HepG2 (cell line): ENCODE data around the gene IRF2. TPM values are rescaled to one million over a fixed set of nuclear protein-coding genes. Genes with fewer than 3 reads are reported as not detected.

Experiments used
- ATAC-seq: fragments of 200-7000 bp; cut with Tn5 transposase; 3 replicates; pipeline ENCODE4 v1.9.1; 2020; ENCODE audit warnings: mild to moderate bottlenecking, moderate library complexity
- BruUV-seq: library from RNA; stranded (reverse); fragments of 400-500 nt; replicated peaks from 2 replicates; lab custom pipeline; 2021; lab: Mats Ljungman, UMichigan
- CTCF ChIA-PET: fragments of 300-600 bp; formaldehyde crosslinking; extraction: SDS; loops from one replicate; lab custom pipeline; 2021; ENCODE audit warnings: low total read pairs, inconsistent platforms, low intra/inter-chr PET ratio; lab: Yijun Ruan, JAX
- POLR2A ChIA-PET: fragments of 350-600 bp; sonication (Branson Sonifier 250); formaldehyde crosslinking; loops from one replicate; lab custom pipeline; 2020; ENCODE audit warnings: antibody characterized with exemption, inconsistent platforms; lab: Yijun Ruan, JAX
- DNase-seq: peaks from one replicate; pipeline ENCODE4 v3.0.0-alpha.2; 2015; ENCODE audit warnings: low spot score
- FAIRE-seq: peaks from 3 replicates; lab custom pipeline; 2011; peaks lifted over from hg19 to GRCh38; lab: Jason Lieb, UNC
- H2AFZ ChIP-seq: one replicate; pipeline ENCODE4 v1.6.1; 2011; ENCODE audit warnings: low read length, inconsistent platforms
- H3K27ac ChIP-seq: fragments of 300-600 bp; 3 replicates; pipeline ENCODE4 v1.8.0; 2011; ENCODE audit warnings: mixed run types, mild to moderate bottlenecking, mixed read lengths, low read length, inconsistent platforms; ENCODE audit not compliant: insufficient read depth; ENCODE audit errors: extremely low read length
- H3K27me3 ChIP-seq, 2 experiments: fragments of 200-600 bp in 1 of 2; 2 replicates in 1 of 2; 3 replicates in 1 of 2; pipeline versions ENCODE4 v1.6.0 to v1.8.0; 2011; ENCODE audit warnings: low read length in 2 of 2, mild to moderate bottlenecking in 2 of 2, moderate library complexity in 2 of 2, inconsistent platforms in 1 of 2; ENCODE audit not compliant: insufficient read depth in 2 of 2, control insufficient read depth in 1 of 2
- H3K36me3 ChIP-seq, 2 experiments: fragments of 200-600 bp in 1 of 2; replicated peaks in 1 of 2; 2 replicates in 1 of 2; 3 replicates in 1 of 2; pipeline versions ENCODE4 v1.5.1 to v1.8.0; 2011; ENCODE audit warnings: low read length in 2 of 2, inconsistent platforms in 1 of 2; ENCODE audit not compliant: insufficient read depth in 2 of 2, control insufficient read depth in 1 of 2
- H3K4me1 ChIP-seq: 2 replicates; pipeline ENCODE4 v1.5.1; 2012; ENCODE audit warnings: low read length, inconsistent platforms; ENCODE audit not compliant: insufficient read depth
- H3K4me2 ChIP-seq: 2 replicates; pipeline ENCODE4 v1.6.0; 2011; ENCODE audit warnings: low read depth, low read length, inconsistent platforms
- H3K4me3 ChIP-seq, 3 experiments: fragments of 200-600 bp in 1 of 3; sonication (generic), shearing (Covaris generic) in 1 of 3; replicated peaks in 1 of 3; 2 replicates each; pipeline ENCODE4 v1.5.1; 2011 to 2016; ENCODE audit warnings: low read length in 3 of 3, inconsistent platforms in 2 of 3, low read depth in 2 of 3, mild to moderate bottlenecking in 2 of 3, control low read depth in 1 of 3, mixed read lengths in 1 of 3; ENCODE audit not compliant: insufficient read depth in 1 of 3
- H3K79me2 ChIP-seq: one replicate; pipeline ENCODE4 v1.6.1; 2011; ENCODE audit warnings: low read length, inconsistent platforms; ENCODE audit not compliant: insufficient read depth
- H3K9ac ChIP-seq: 2 replicates; pipeline ENCODE4 v1.6.0; 2011; ENCODE audit warnings: mild to moderate bottlenecking, low read depth, low read length, inconsistent platforms; ENCODE audit not compliant: insufficient read depth
- H3K9me3 ChIP-seq: 2 replicates; pipeline ENCODE4 v1.5.1; 2012; ENCODE audit warnings: mild to moderate bottlenecking, low read length
- H4K20me1 ChIP-seq: 2 replicates; pipeline ENCODE4 v1.6.0; 2011; ENCODE audit warnings: inconsistent platforms, mild to moderate bottlenecking, low read length, moderate library complexity; ENCODE audit not compliant: insufficient read depth
- ASH2L ChIP-seq: fragments of 300-600, 200-600 bp; sonication (generic); IDR thresholded peaks from 2 replicates; pipeline ENCODE4 v1.7.0; 2017; ENCODE audit warnings: low read depth, mild to moderate bottlenecking, moderate library complexity, mixed read lengths, low read length; ENCODE audit not compliant: insufficient read length
- EED ChIP-seq: sonication (generic); formaldehyde crosslinking; IDR thresholded peaks from 2 replicates; pipeline ENCODE4 v1.5.0; 2020; ENCODE audit warnings: mild to moderate bottlenecking, missing genetic modification reagents
- GATA4 ChIP-seq: sonication (generic); IDR thresholded peaks from 2 replicates; pipeline ENCODE4 v1.6.1; 2016; ENCODE audit warnings: antibody characterized with exemption, low read depth, borderline replicate concordance
- GLMP ChIP-seq: sonication (generic); formaldehyde crosslinking; IDR thresholded peaks from 2 replicates; pipeline ENCODE4 v1.9.0; 2021; ENCODE audit warnings: missing genetic modification reagents, mild to moderate bottlenecking, borderline replicate concordance
- JUND ChIP-seq: sonication (generic); formaldehyde crosslinking; IDR thresholded peaks from 2 replicates; pipeline ENCODE4 v1.8.0; 2022; ENCODE audit warnings: mild to moderate bottlenecking, missing genetic modification reagents
- MLXIP ChIP-seq: sonication (generic); formaldehyde crosslinking; IDR thresholded peaks from 2 replicates; pipeline ENCODE4 v1.9.0; 2021; ENCODE audit warnings: missing genetic modification reagents, borderline replicate concordance
- PHF20 ChIP-seq: sonication (generic); formaldehyde crosslinking; IDR thresholded peaks from 2 replicates; pipeline ENCODE4 v1.5.0; 2020; ENCODE audit warnings: mild to moderate bottlenecking, missing genetic modification reagents
- PHF8 ChIP-seq: sonication (generic); formaldehyde crosslinking; IDR thresholded peaks from 2 replicates; pipeline ENCODE4 v1.5.0; 2020; ENCODE audit warnings: missing genetic modification reagents
- POLR2G ChIP-seq: fragments of 200-400 bp; formaldehyde crosslinking; IDR thresholded peaks from 2 replicates; pipeline ENCODE4 v1.6.1; 2018; ENCODE audit warnings: mild to moderate bottlenecking, low read depth, low read length, moderate library complexity
- REL ChIP-seq: sonication (generic); formaldehyde crosslinking; conservative IDR thresholded peaks from 2 replicates; pipeline ENCODE4 v1.8.0; 2022; ENCODE audit warnings: mild to moderate bottlenecking, missing genetic modification reagents, moderate library complexity
- SALL1 ChIP-seq: sonication (generic); formaldehyde crosslinking; IDR thresholded peaks from 2 replicates; pipeline ENCODE4 v1.8.0; 2022; ENCODE audit warnings: mild to moderate bottlenecking, missing genetic modification reagents
- ZNF33B ChIP-seq: sonication (generic); formaldehyde crosslinking; IDR thresholded peaks from 2 replicates; pipeline ENCODE4 v1.5.1; 2020; ENCODE audit warnings: mild to moderate bottlenecking, missing genetic modification reagents
- ZNF34 ChIP-seq: sonication (generic); formaldehyde crosslinking; IDR thresholded peaks from 2 replicates; pipeline ENCODE4 v1.4.0; 2020; ENCODE audit warnings: mild to moderate bottlenecking, missing genetic modification reagents, borderline replicate concordance
- WGBS: methylation state at CpG from one replicate; pipeline ENCODE4 v1.1.6; 2017; ENCODE audit warnings: low lambda C conversion rate; 5-methylcytosine and 5-hydroxymethylcytosine counted together
- in situ Hi-C: cut with HindIII; loops from 2 replicates; pipeline ENCODE4 v1.10.0; 2017; ENCODE audit warnings: low pct_unique_long_range_greater_than_20kb; ENCODE audit not compliant: extremely low pct_ligation_motif_present
- intact Hi-C: fragments of 100-400 bp; cut with micrococcal nuclease; formaldehyde crosslinking; loops from one replicate; pipeline ENCODE4 v1.10.0; 2022; ENCODE audit not compliant: unreplicated experiment
- polyA plus RNA-seq, 8 experiments: library from polyadenylated mRNA; depleted of rRNA in 3 of 8; stranded (reverse) in 7 of 8; unstranded in 1 of 8; fragments of >200 nt; fragmentation: Illumina TruSeq in 4 of 8; extraction: Trizol in 4 of 8; gene quantifications; 2 replicates each; pipeline versions ENCODE4 v1.2.1 to v1.2.3, GENCODE V29; 2011 to 2016; ENCODE audit warnings: low read depth in 4 of 8, missing spikeins in 1 of 8, mixed read lengths in 1 of 8; ENCODE audit not compliant: insufficient read depth in 1 of 8
- total RNA-seq, 5 experiments: library from RNA; depleted of rRNA; stranded (reverse); fragments of >200 nt; fragmentation: Illumina TruSeq; extraction: Trizol; gene quantifications; 2 replicates each; pipeline ENCODE4 v1.2.3, GENCODE V29; 2016; ENCODE audit warnings: low read depth in 1 of 5
- TF ChIP-seq, protein P1 (sequence below): sonication (generic); formaldehyde crosslinking; IDR thresholded peaks from 2 replicates; pipeline ENCODE4 v1.4.0; 2020; ENCODE audit warnings: missing genetic modification reagents

IRF2 gene
- total and polyA plus RNA-seq, 2 of the 13 experiments (the other 11 are each of a cell fraction or from before 2014, with no cell fraction given) = 15.5 to 28.8 TPM

DNA sequence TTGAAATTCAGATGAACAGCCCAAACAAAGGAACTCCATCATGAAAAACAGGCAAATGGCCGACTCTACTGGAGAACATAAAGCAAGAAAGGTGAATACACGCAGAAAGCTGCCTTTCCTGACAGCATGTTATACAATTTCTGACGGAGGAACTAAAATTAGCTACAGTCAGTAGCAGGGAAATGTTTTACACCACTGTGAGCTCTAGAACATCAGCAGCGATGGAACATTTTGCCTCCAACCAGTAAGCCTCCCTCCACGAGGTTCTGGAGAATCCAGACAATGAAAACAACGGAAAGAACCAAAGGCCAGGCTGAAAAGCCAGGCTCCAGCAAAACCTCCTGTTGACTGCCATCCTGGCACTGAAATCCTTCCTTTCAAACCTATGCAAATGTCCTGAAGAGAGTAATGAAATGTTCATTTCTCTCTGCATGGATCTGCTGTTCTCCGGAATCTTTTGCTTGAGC lies 78.9 kb downstream of the IRF2 start (continued):
- TF ChIP-seq GLMP (CRISPR knock-in tag) (no peak), JUND (no peak)

DNA sequence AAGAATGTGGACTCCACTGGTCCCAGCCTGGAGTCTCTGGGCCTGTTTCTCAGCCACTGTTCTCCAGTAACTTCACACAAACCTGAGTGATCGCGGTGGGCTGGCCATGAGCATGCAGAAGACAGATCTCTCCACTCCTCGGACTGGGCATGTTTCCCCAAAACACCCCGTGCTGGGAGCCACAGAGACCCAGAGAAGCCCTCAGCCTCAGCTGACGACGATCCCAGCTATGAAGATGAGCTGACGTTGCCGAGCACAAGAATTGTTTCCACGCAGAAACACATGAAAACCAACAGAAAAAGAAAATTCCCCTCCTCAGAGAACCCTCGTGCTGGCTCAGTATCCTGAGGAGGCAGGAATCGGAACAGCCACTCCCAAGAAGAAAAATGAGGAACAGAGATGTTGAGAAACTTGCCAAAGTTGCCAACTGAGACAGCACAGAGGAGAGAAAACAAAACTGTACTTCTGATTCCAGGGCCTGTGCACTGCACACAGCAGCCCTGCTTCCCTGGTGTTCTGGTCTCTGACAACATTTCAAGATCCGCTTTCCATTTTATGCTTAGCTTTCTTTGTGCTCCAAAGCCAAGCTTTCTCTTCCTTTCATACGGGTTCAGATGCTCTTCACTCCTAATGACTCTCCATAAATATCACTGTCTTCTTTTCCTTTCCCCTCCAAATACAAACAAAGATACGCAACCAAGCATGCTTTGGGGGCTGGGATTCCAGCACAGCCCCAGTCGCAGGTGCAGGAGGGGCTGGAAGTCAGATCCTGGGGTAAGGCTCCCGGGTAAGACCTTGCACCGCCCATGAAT lies 81.4 kb downstream of the IRF2 start:
- CTCF ChIA-PET = no interaction called here
- 96% methylated on average over 17 of the region's 17 CpGs for WGBS
- no peaks in the 10 kb centered on the region for H4K20me1 ChIP-seq
- intact Hi-C loops = no loop called here
- no peaks in the 10 kb centered on the region for H3K79me2 ChIP-seq
- in situ Hi-C loops = no loop called here
- H3K27me3 ChIP-seq = no peaks in the 10 kb centered on the region
- no peak overlapping the region for H3K4me3 ChIP-seq
- H3K4me1 ChIP-seq = no peaks in the 10 kb centered on the region
- peaks cover 34 to 76% of the 10 kb centered on the region in 2 experiments for H3K36me3 ChIP-seq
- DNase-seq = no peak
- H3K4me2 ChIP-seq = no peak overlapping the region
- H3K9ac ChIP-seq = no peak overlapping the region
- no peak for ATAC-seq
- BruUV-seq = no TSS peak
- H2AFZ ChIP-seq = no peak overlapping the region
- FAIRE-seq = no peak
- no peaks in the 10 kb centered on the region for H3K9me3 ChIP-seq
- POLR2A ChIA-PET = no interaction called here
- H3K27ac ChIP-seq = no peak overlapping the region
- TF ChIP-seq ASH2L (no peak), ZNF33B (no peak), POLR2G (no peak), REL (CRISPR knock-in tag) (no peak), SALL1 (CRISPR knock-in tag) (no peak), MLXIP (CRISPR knock-in tag) (no peak), ZNF34 (CRISPR knock-in tag) (no peak), PHF8 (CRISPR knock-in tag) (no peak), GATA4 (no peak), EED (CRISPR knock-in tag) (no peak), PHF20 (CRISPR knock-in tag) (no peak)
- TF ChIP-seq, protein P1, sequence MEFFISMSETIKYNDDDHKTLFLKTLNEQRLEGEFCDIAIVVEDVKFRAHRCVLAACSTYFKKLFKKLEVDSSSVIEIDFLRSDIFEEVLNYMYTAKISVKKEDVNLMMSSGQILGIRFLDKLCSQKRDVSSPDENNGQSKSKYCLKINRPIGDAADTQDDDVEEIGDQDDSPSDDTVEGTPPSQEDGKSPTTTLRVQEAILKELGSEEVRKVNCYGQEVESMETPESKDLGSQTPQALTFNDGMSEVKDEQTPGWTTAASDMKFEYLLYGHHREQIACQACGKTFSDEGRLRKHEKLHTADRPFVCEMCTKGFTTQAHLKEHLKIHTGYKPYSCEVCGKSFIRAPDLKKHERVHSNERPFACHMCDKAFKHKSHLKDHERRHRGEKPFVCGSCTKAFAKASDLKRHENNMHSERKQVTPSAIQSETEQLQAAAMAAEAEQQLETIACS (CRISPR knock-in tag) = no peak
